Activated effector memory CD4-positive, alpha-beta T cell treated with Interleukin-2 at 50 U/mL for 16 hours (primary cell): ENCODE results near the gene AP1G1.

ENCODE experiments used
- DNase-seq: peaks from one replicate; pipeline ENCODE4 v3.0.0-alpha.2; 2020

Gene AP1G1

DNA sequence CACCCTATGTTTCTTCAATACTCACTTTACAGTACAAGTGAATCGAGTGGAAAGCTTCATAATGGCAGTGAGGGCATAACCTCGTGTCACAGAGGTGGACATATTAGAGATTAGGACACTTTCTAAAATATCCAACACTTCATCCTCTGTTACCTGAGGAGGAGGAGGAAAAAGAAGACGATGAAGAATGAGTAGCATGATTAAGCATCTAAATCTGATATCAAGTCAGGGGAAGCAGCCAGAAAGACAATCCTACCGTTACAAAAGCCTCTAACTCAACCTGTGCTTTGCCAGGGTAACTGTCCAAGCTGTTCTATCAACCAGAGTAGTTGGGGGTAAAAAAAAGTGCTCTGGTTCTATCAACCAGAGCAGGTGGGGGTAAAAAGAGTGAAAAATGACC, 60.4 kb downstream of the AP1G1 start:
- no peak for DNase-seq

DNA sequence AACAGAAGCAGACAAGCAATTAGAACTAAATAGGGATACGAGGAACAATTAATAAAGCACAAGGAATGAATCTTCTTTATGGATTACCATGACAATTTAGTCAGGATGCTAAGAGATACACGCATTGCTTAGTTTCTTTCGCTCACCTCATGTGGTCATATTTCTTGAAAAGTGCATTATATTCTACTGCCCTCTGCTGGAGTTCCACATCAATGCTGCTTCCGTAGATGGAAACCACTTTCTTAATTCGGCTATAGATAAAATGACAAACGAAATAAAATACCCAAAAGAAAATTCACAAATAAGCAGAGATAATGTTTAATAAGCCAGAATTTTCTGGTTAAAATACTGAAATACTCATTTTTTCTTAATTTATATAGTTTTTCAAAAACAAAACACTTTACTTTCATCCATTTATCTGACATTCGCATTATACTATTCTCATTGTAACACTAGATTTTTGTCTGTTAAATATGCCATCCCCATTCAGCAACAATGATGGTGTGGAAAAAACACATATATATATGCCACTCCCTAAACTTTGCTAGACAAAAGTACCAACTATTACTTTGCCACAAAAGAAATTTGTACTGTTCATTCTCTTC, 62.1 kb downstream of the AP1G1 start:
- DNase-seq = no peak

DNA sequence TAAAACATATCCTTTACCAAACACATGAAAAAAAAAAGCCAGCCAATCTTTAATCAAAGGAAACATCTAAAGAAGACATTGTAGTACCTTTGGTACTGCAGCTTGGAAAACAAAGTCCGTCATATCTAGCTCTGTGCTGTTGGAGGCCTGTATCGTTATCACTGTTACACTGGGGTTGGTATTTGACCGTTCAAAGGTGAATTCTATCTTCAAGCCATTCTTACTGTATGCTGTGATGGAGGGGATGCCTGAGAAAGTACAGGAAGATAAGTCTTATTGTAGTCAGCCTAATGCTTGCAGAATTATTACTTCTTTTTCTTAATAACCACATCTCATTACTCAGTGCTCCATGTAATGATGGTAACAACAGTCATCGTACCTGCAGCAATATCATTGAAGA, 69.8 kb downstream of the AP1G1 start:
- no peak for DNase-seq

DNA sequence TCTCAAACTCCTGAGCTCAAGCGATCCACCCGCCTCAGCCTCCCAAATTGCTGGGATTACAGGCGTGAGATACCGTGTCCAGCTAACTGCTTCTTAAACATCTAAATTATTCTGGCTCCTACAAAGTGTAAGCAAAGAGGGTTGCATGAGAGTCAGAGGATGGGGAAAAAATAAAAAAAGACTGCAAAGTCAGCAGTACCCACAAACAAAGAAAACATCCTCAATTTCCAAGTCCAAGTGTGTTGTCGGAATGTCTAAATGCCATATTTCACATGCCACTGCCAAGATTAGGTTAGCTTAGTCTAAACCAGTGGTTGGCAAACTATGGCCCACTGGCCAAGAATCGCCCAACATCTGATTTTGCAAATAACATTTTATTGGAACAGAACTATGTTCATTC, 71.1 kb downstream of the AP1G1 start:
- DNase-seq = no peak

DNA sequence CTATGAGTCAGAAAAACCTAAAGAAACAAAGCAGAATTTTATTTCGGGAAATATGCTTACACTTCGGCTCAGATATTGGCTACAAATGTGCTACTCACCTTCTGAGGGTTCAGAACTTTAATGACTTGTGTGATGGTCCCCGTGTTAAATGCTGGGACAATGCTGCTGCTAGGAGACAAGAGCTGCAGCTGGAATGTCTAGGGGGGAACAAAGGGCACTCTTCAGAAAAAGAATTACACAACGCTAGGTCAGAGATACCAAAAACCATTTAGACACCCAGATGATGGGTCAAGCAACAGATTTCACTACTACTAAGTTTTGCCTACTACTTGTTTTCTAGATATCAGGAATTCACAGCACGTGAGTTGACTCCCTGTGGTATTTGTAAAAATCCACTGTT, 74.1 kb downstream of the AP1G1 start:
- DNase-seq = no peak

DNA sequence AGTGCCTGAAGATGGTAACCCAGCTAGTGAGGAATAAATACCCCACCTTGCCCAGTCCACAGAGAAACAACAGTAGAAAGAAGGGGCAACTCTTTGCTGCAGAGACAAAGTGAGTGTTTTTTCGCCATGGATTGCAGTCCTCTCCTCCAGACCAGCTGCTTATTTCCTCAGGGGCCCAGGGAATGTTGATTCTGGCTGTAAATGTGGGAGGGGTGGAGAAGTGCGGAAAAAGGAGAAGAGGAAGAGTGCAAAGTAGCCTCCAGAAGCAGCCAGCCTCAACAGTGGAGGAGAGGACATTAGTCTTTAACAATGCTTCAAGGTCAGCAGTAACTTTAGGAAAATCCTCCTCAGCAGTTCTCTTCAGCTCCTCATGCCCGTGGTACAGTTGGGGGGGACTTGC, 76.0 kb downstream of the AP1G1 start:
- DNase-seq = no peak

DNA sequence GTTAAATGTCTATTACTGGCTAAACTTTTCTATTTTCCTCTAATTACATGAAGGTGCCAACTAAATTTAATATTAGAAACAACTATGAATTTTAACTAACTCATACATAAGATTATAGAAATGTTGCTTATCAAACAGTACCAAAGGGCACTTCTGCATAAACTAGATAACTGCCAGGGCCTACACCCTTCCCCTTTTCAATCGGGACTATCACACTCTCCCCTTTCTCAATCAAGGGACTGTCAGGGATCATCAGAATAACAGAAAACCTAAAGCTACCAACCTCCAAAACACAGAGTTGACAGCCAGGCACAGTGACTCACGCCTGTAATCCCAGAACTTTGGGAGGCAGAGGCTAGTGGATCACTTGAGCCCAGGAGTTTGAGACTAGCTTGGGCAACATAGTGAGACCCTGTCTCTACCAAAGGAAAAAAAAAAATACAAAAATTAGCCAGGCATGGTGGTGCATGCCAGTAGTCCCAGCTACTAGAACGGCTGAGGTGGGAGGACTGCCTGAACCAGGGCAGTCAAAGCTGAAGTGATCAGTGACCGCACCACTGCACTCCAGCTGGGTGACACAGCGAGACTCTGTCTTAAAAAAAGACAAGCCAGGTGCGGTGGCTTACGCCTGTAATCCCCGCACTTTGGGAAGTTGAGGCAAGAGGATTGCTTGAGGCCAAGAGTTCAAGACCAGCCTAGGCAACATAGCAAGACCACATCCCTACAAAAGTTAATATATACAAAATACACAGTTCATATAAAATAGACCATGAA, 80.9 kb downstream of the AP1G1 start:
- no peak for DNase-seq

DNA sequence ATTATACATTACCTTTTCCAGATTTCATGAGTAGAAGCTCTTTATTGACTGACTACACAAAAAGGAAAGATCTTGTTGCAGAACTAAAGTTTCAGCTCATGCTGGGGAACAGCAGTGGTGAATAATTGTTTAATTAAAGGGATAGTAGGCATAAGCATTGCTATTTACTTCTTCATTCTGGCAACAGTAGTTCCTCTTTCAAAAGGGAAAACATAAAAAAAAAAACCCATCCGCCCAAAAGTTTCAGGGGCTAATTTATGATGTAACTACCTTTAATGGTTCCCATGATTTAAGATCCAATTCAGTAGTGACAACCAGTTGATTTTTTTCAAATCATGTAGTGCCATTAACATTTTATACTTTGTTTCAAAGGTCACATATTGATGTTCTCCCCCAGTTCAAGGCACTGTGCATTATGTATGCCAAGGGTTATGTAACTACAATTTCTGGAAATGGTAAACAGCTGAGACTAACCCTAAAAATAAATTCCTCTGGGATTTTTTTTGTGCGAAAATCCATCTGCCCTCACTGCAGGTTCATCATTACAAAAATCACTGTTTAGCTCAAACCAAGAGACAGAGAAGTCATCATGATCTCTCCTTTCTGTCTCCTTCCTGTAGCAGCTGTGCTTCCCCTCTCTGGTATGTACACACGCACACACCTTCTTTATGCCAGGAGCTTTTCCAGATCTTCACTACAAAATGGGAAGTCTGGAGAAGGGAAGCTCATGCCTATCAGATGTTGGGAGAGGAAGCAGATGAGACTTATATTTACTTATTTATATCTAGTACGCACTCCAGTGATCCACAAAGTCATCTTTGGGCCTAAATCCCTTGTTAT, 81.9 kb downstream of the AP1G1 start:
- no peak for DNase-seq

DNA sequence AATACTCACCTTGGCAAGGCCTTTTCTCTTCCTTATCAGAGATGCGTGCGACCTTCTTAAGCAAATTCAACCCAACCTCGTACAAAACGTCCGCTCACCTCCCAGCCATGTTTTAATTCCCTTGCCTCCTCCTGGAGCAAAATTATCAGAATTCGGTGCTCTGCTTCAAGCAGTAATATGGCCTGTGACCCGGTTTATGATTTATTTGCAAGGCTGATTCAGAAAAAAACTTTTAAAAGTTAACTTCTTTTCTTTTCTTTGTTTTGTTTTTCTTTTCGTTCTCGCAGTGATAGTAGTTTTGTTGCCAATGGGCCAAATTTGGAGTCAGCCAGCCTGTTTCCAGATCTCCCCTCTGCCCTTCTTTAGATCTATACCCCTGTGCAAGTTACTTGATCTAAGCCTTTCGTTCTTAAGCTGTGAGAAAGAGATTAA, 84.3 kb downstream of the AP1G1 start, which contains the start of gene PHLPP2:
Gene PHLPP2 (minus strand): TSS at position 382 of the 432 bp plus-strand sequence. CDS start 9,906 bp downstream, outside the sequence.
- no peak for DNase-seq

DNA sequence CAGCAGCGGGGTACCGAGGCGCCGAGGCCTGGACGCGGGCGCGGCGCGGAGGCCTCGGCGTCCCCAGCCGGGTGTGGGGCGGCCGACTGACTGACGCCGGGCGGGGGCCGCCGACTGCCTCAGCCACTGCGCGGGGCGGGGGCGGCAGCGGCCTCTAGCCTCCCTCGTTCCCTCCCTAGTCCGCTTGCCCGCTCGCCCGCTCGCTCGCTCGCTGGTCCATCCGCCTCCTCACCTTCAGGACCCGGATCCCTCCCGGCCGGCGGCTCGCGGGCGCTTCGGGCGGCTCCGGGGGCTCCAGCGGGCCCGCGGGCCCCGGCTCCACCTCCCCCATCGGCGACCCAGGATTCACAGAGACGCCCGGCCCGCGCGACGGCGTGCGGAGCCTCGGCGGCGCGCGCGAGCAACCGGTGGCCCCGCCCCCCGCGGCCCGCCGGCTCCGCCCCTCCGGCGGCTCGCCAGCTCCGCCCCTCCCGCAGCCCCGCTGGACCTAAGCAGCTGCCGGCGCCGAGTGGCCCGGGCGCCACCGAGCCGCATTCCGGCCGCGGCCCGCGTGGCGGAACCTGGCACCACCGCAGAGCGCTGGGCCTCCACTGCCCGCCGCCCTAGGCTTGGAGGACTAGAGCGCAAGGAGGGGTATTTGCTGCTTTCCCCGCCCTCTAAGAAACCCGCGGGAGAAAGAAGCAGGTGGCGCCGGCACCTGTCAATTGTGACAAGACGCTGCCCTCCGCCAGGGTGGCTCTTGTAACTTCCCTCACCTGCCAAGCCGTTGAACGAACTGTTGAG, 84.9 kb downstream of the AP1G1 start:
- peak; percentile 72 for DNase-seq

DNA sequence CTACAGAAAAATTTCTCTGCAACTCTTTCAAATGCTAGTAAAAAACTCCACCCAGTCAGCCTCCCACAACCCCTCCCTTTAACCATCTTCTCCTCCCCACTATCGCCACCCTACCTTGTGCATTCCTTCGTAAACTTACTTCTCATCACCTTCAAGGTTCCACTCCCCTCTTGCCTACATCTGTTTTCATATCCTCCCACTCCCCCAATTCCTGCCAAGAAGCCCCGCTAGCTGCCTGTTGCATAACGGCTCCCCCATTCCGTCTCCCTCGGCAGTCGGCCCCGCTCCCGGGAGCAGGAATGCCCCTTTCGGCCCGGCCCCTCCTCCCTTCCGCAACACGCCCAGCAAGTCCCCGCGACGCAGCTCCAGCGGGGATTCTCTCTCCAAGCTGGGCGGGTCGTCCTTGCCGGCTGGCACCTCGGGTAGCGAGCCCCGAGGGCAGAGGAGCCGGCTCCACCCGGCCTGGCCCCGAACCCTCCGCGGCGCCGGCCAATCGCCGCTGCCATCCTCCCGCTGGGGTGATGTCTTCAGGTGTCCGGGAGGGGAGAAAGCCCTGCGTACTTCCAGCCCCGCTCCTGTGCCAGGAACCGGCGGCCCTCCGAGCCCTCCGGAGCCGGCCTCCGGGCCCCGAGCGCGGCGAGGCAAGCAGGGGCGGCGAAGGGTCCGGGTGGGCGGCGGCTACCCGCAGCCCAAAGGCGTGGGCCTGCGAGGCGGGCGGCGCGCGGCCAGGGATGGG, 85.7 kb downstream of the AP1G1 start:
- peak; percentile 50 for DNase-seq

DNA sequence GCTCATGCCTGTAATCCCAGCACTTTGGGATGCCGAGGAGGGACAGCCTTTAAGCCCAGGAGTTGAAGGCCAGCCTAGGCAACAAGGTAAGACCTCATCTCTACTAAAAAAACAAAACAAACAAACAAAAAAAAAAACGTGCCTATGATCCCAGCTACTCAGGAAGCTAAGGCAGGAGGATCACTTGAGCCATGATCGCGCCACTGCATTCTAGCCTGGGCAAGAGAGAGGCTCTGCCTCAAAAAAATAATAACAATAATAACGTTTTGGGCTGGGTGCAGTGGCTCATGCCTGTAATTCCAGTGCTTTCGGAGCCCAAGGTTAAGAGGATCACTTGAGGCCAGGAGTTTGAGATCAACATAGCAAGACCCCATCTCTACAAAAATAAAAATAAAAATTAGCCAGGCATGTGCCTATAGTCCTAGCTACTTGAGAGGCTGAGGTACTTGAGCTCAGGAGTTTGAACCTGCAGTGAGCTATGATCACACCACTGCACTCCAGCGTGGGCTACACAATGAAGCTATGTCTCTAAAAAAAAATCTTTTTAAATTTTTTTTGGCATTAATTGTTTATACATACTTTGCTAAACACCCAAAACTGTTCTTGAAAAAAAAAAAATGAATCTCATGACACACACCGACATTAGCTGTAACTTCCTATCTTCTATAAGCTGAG, 87.4 kb downstream of the AP1G1 start:
- DNase-seq = no peak

DNA sequence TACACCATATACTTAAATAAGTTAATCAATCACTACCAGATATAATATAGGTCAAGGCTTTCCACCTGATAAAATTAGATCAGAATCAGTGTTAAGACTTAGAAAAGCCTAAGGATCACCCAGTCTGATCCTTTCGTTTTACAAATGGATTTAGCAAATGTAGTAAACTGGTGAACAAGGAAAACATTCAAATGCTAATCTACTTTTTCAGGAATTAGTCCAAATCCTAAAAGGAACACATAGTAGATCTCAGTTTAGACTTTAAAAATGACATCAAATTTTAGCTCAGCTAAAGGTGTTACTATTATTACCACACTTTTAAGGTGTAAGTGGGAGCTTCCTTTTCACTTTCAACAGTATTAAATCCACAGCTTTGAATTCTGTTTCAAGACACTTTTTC, 96.1 kb downstream of the AP1G1 start:
- no peak for DNase-seq

DNA sequence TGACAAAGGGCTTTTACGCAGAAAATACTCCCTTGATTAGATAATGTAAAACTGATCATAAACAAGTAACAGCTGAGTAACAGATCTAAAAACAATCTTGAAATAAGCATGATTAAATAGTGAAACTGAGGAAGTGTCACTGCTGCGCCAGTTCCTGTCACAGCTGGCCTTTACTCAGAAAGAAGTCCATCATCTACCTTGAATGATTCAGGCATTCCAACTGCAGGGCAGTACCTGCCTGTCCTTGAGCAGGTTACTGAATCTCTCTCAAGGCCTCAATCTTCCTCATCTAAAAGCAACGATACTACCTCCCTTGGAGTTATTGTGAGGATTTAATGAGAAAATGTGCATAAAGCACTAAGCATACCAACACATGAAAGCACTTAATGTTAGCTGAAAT, 96.8 kb downstream of the AP1G1 start:
- no peak for DNase-seq

DNA sequence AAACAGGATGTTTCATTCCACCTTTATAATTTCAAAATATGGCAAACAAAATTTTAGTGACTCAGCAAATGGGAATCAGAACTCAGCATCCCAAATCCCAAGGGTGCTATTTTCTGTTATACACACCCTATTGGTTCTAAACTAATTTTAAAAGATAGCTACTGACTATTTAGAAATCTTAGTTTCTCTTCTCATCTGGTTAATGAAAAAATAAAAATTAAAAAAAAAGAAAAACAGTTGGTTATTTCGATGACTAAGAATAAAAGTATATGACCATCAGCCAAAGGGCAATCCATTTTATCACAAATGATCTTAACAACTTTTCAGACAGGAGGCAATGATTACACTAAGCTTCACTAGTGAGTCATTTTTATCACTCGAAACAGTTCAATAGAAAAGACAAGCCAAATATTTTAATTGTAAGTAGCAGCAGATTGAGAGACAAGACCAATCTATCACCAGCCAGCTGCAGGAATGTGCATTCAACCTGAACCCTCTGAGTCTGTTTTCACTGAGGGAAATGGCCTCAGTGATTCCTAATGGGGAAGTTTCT, 99.3 kb downstream of the AP1G1 start:
- DNase-seq = no peak

DNA sequence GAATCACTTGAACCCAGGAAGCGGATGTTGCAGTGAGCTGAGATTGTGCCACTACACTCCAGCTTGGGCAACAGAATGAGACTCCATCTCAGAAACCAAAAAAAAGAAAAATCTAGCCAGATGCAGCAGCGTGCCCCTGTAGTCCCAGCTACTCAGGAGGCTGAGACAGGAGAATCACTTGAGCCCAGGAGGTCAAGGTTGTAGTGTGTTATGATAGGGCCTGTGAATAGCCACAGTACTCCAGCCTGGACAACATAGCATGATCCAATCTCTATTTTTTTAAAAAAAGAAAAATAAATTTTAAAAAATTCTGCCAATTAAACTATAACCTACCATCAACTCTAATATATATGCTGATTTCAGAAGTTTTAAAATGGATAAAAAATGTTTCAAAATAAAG, 99.9 kb downstream of the AP1G1 start:
- DNase-seq = no peak

DNA sequence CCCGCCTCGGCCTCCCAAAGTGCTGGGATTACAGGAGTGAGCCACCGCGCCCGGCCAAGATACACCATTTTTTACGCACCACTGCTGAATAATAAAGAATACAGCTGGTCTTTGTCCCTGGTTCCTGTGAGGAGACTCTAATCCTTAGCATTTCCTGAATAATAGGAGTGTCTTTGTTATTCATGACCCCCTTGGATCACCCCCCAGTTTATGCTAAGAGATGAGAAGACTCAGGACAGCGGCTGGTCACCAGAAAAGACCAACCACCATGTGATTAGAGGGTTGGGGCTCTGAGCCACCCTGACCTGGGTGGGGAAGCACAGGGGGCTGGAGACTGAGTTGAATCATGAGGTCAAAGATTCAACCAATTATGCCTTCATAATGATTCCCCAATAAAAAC, 101.4 kb downstream of the AP1G1 start:
- no peak for DNase-seq

DNA sequence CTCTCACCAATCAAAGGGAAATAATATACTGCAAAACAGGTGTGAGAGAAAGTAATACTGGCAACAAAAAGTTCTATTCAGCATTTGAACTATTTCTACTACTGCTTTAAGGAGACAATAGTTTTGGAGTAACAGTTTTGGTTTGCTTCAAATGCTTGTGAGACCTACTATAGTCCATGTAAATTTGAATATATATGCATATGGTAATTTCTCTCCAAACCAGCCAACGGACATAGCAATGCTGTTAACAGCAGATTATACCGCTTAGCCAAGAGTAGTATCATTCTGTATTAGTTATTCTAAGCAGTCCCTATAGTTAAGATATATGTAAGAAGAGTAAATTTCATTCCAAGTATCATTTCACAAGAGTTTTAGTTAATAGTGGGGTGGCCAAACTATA, 102.6 kb downstream of the AP1G1 start:
- DNase-seq = no peak

DNA sequence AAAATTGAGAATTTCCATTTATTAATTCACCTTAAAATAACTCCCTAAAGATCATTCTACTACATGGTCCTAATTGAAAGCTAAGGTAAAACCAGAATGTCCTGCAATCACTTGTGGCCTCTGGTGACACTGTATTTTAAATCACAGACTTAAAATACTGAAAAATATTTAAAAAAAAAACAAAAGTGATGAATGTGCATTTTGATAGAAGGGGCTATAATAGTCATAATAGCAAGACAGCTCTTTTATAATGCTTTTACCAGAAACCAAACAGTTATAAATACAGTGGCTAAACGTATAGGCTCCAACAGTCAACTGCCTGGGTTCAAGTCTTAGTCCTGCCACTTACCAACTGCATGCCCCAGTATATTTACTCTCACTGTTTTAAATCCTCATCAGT, 105.3 kb downstream of the AP1G1 start:
- DNase-seq = no peak

DNA sequence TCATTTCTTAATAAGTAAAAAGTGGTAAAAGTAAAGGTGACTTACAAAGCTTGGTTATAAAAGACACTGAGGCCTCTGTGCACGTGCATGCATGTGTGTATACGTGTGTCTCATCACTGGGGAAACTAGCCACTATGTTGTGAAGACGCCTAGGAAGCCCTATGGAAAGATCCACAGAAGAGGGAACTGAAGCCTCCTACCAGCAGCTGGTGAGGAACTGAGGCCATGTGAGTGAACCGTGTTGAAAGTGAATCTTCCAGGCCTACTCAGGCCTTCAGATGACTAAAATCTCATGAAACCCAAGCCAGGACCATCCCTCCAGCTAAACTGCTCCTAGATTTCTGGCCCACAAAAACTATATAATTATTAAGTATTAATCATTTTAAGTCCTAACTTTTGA, 107.8 kb downstream of the AP1G1 start:
- no peak for DNase-seq

DNA sequence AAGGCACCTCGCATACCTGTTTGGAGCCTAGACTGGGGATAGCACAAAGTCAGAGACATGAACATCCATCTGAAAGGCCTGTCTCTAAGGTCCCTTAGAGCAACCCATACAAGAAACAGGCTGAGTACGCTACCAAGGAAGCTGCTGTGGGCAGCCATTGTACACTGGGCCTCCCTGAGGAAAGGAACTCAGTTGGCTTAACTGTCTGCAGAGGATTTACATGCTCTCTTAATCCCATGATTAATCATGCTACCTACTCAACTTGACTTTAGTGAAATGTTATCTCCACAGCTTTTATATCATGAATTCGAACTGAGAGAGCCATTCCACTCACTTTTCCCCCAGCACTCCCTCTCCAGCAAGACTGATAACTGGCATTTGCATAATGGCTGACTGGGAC, 110.1 kb downstream of the AP1G1 start:
- DNase-seq = no peak
